NT2/D1 (cell line): ENCODE results near the gene ECM2.

Experiments used
- DNase-seq: peaks from one replicate; pipeline ENCODE4 v3.0.0-alpha.2; 2011; ENCODE audit warnings: low read depth, low spot score
- H3K27me3 ChIP-seq: 2 replicates; pipeline ENCODE4 v1.6.0; 2011; ENCODE audit warnings: mild to moderate bottlenecking; ENCODE audit not compliant: insufficient read length, insufficient read depth
- H3K36me3 ChIP-seq: 2 replicates; pipeline ENCODE4 v1.6.1; 2011; ENCODE audit warnings: mild to moderate bottlenecking, low read length, mixed read lengths; ENCODE audit not compliant: insufficient read depth, insufficient read length
- H3K4me1 ChIP-seq: 2 replicates; pipeline ENCODE4 v1.5.1; 2011; ENCODE audit not compliant: insufficient read depth, insufficient read length
- H3K4me3 ChIP-seq: 2 replicates; pipeline ENCODE4 v1.5.1; 2011; ENCODE audit warnings: low read depth; ENCODE audit not compliant: insufficient read length
- H3K9ac ChIP-seq: 2 replicates; pipeline ENCODE4 v1.6.0; 2011; ENCODE audit warnings: low read depth; ENCODE audit not compliant: insufficient read length
- H3K9me3 ChIP-seq: 2 replicates; pipeline ENCODE4 v1.5.1; 2011; ENCODE audit warnings: mild to moderate bottlenecking, low read length; ENCODE audit not compliant: insufficient read depth
- SUZ12 ChIP-seq: IDR thresholded peaks from 2 replicates; pipeline ENCODE4 v1.6.1; 2011; ENCODE audit not compliant: insufficient read length, insufficient read depth; ENCODE audit errors: extremely low read depth
- YY1 ChIP-seq: IDR thresholded peaks from 2 replicates; pipeline ENCODE4 v1.6.1; 2011; ENCODE audit not compliant: insufficient read length, insufficient read depth
- ZNF274 ChIP-seq: IDR thresholded peaks from 2 replicates; pipeline ENCODE4 v1.6.1; 2011; ENCODE audit warnings: mild to moderate bottlenecking, low read depth, low read length

Gene ECM2

DNA sequence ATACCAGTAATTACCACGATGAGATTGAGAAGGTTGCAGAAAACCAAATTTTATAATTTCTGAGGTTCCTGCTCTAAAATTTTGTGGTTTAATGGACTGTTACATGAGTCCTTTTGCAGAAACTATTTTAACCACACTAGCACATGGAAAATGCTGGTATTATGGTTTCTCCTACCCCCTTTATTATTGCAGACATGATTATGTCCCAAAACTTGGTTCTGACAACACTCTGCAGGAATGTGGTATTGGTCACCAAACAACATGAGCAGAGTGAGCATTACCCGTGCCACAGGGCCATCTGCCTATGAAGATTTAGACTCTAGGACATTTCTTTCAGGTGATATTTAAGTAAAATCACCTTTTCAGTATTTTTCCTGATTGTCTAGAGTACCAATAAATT, 2.8 kb upstream of the ECM2 start:
- no peak for DNase-seq
- no peak overlapping the region for H3K4me3 ChIP-seq
- no peaks in the 10 kb centered on the region for H3K36me3 ChIP-seq
- no peak overlapping the region for H3K9ac ChIP-seq
- no peaks in the 10 kb centered on the region for H3K4me1 ChIP-seq
- H3K27me3 ChIP-seq = no peaks in the 10 kb centered on the region
- TF ChIP-seq ZNF274 = no peak
- TF ChIP-seq YY1 = no peak
- TF ChIP-seq SUZ12 = no peak
- H3K9me3 ChIP-seq = no peaks in the 10 kb centered on the region

DNA sequence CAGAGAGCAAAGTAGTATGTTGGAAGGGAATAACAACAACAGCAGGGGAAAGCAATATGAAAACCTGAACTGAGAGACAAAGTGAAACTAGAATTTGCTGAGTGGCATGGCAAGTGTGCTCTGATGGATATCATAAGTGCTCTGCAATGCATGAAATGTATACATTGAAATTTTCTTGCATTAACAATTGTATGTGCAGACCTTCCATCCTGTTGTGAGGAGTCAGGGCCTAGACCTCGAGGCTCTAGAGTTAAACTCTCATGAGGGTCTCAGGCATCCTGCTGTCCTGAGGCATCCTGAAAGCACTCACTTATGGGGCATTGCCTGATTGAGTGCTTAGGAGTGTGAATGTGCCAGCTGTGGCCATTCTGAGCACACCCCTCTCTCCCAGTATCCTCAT, 1.1 kb downstream of the ECM2 start:
- H3K4me3 ChIP-seq = no peak overlapping the region
- no peaks in the 10 kb centered on the region for H3K36me3 ChIP-seq
- H3K9me3 ChIP-seq = no peaks in the 10 kb centered on the region
- TF ChIP-seq ZNF274 (no peak), YY1 (no peak), SUZ12 (no peak)
- H3K4me1 ChIP-seq = no peaks in the 10 kb centered on the region
- no peaks in the 10 kb centered on the region for H3K27me3 ChIP-seq
- no peak for DNase-seq
- no peak overlapping the region for H3K9ac ChIP-seq

DNA sequence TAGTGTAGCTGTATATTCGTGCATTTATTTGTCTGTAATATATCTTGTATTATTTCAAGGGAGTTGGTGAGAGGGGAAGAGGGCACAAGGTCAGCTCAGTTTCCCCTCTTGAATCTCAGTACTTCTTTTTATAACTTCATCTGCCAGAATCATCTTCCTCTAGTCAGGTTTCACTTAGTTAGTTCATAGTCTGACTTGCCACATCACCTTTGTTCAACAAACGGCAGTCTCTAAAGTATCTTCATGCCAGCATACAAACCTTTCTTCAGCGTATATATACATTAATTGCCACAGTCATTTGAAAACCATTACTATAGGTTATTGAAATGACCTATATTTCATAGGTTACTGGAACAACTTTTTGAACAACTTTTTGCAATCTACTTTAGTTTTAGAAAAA, 1.6 kb downstream of the ECM2 start:
- Histone ChIP-seq H3K9ac (no peak overlapping the region), H3K27me3 (no peaks in the 10 kb centered on the region), H3K4me3 (no peak overlapping the region), H3K4me1 (no peaks in the 10 kb centered on the region), H3K36me3 (no peaks in the 10 kb centered on the region), H3K9me3 (no peaks in the 10 kb centered on the region)
- DNase-seq = no peak
- no peak for TF ChIP-seq ZNF274
- TF ChIP-seq SUZ12 = no peak
- no peak for TF ChIP-seq YY1

DNA sequence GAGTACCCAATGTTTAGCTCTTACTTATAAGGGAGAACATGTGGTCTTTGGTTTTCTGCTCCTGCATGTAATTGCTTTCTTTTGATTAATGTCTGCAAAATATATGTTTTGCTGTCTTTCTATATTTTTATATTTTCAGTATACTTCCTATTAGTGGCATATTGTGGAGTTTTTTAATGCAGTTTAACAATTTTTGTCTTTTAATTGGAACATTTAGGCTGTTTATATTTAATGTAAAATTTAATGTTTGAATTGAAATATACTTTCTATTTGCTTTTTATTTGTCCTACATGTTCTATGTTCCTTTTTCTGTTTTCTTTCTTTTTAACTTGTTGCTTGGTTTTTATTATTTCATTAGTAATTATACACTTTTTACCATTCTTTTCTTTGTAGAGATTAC, 4.9 kb downstream of the ECM2 start:
- H3K9ac ChIP-seq = no peak overlapping the region

DNA sequence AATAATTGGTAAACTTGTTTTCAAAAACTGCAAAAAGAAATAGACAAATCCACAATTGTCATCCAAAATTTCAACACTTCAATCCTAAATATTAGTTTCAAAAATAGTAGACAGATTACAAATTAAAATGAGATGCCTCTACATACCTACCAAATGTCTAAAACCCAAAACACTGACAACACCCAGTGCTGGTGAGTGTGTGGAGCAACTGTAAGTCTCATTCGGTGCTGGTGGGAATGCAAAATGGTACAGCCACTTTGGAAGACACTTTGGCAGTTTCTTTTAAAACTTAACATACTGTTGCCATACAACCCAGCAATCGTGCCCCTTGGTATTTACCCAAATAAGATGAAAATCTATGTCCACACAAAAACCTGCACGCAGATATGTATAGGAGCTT, 6.7 kb downstream of the ECM2 start:
- Histone ChIP-seq H3K9ac (no peak overlapping the region), H3K9me3 (no peaks in the 10 kb centered on the region), H3K4me1 (no peaks in the 10 kb centered on the region), H3K36me3 (no peaks in the 10 kb centered on the region), H3K4me3 (no peak overlapping the region), H3K27me3 (no peaks in the 10 kb centered on the region)
- DNase-seq = no peak
- TF ChIP-seq YY1 (no peak), SUZ12 (no peak), ZNF274 (no peak)

More for the DNA sequence above, 4.9 kb downstream of the ECM2 start:
- TF ChIP-seq ZNF274 (no peak), YY1 (no peak), SUZ12 (no peak)
- H3K4me3 ChIP-seq = no peak overlapping the region
- H3K4me1 ChIP-seq = no peaks in the 10 kb centered on the region
- no peaks in the 10 kb centered on the region for H3K27me3 ChIP-seq
- no peaks in the 10 kb centered on the region for H3K36me3 ChIP-seq
- no peaks in the 10 kb centered on the region for H3K9me3 ChIP-seq
- DNase-seq = no peak

DNA sequence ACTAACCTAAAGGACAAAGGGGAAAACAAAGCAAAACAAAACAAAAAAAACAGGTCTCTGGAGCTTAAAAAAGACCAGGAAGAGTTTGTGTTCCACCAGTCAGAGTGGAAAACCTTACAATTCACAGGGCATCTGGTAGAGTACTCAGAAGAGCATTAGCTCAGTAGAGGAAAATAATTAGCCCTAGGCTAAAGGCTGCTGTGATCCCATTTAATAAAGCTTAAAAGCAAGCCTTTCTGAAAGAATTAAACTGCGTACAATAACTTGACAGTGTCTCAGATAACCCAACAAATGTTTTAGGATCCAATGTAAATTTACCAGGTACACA, 7.3 kb downstream of the ECM2 start:
- no peak for TF ChIP-seq SUZ12
- TF ChIP-seq ZNF274 = no peak
- no peak for TF ChIP-seq YY1
- Histone ChIP-seq H3K36me3 (no peaks in the 10 kb centered on the region), H3K4me1 (no peaks in the 10 kb centered on the region), H3K9ac (no peak overlapping the region), H3K9me3 (no peaks in the 10 kb centered on the region), H3K4me3 (no peak overlapping the region), H3K27me3 (no peaks in the 10 kb centered on the region)
- no peak for DNase-seq

DNA sequence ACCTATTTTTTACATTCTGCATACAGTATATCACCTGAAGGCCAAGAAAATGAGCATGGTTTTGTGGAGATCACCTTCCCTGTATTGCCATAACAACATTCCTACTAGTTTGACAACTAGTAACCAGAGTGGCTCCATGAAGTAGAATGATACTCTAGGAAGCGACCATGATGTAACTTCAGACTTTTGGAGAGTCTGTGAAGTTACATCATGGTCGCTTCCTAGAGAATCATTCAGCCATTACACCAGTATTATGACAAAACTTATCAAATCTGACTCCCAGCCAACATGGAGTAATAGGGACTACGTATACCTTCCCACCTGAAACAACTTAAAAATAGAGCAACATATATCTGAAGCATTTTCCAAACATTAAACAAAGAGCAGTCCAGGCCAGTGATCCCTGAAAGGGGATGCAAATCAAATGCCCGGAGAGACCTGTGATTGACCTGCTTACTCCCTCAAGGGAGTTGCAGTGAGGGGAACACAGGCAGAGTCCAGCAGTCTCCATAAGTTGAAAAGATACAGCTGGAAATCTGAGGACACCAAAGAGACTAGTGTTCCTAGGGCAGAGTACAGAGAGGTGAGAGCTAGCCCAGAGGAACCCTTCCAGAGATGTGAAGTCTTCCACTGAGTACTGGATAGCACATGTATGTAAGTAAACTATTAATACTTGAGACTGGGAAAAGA, 7.8 kb downstream of the ECM2 start:
- Histone ChIP-seq H3K9me3 (no peaks in the 10 kb centered on the region), H3K36me3 (no peaks in the 10 kb centered on the region), H3K4me1 (no peaks in the 10 kb centered on the region), H3K9ac (no peak overlapping the region), H3K4me3 (no peak overlapping the region), H3K27me3 (no peaks in the 10 kb centered on the region)
- DNase-seq = no peak
- no peak for TF ChIP-seq ZNF274
- no peak for TF ChIP-seq SUZ12
- TF ChIP-seq YY1 = no peak

DNA sequence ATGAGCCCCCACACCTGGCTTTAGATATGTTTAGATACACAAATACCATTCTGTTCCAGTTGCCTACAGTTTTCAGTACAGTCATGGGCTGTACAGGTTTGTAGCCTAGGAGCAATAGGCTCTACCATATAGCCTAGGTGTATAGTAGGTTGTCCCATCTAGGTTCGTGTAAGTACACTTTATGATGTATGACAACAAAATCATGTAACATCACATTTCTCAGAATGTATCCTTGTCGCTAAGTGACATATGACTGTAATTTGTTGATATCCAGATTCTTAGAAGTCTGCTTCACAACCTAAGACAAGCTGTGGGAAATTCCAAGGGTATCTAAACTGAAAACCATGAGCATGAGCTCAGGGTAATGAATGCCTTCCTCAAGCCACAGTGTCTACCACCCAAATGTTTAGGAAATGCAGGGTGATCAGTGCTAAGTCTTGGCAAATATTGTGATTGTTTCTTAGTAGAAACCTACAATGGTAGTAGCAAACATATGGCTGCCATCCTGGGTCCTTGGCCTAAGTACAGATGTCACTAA, 8.4 kb downstream of the ECM2 start:
- no peak for TF ChIP-seq YY1
- TF ChIP-seq ZNF274 = no peak
- no peak for TF ChIP-seq SUZ12
- H3K36me3 ChIP-seq = no peaks in the 10 kb centered on the region
- H3K9me3 ChIP-seq = no peaks in the 10 kb centered on the region
- H3K4me1 ChIP-seq = no peaks in the 10 kb centered on the region
- H3K4me3 ChIP-seq = no peak overlapping the region
- no peak overlapping the region for H3K9ac ChIP-seq
- no peaks in the 10 kb centered on the region for H3K27me3 ChIP-seq
- no peak for DNase-seq
